Left ventricle myocardium inferior (tissue), 1 donor: ENCODE measurements around the gene TRAPPC2. TPM values are rescaled to one million over a fixed set of nuclear protein-coding genes. Genes with fewer than 3 reads are reported as not detected.

Experiments used
- DNase-seq: peaks from one replicate; pipeline ENCODE4 v3.0.0-alpha.2; 2020
- H3K27ac ChIP-seq: fragments of 200-600 bp; replicated peaks from 2 replicates; pipeline ENCODE4 v1.8.0; 2021
- H3K27me3 ChIP-seq: fragments of 200-600 bp; 2 replicates; pipeline ENCODE4 v1.8.0; 2021; ENCODE audit warnings: low read depth
- H3K36me3 ChIP-seq: fragments of 200-600 bp; 2 replicates; pipeline ENCODE4 v1.8.0; 2021
- H3K4me1 ChIP-seq: fragments of 200-600 bp; 2 replicates; pipeline ENCODE4 v1.8.0; 2021
- H3K4me3 ChIP-seq: fragments of 200-600 bp; 2 replicates; pipeline ENCODE4 v1.8.0; 2021; ENCODE audit warnings: mild to moderate bottlenecking, moderate library complexity
- H3K9me3 ChIP-seq: fragments of 200-600 bp; replicated peaks from 2 replicates; pipeline ENCODE4 v1.8.0; 2021
- intact Hi-C: fragments of 100-400 bp; cut with micrococcal nuclease; formaldehyde crosslinking; loops from one replicate; pipeline ENCODE4 v1.11.0; 2022
- total RNA-seq: library from RNA; stranded (reverse); fragmentation: NEBNext Ultra II Directional; extraction: Animal tissue kit (Norgen Biotek cat#: 25700); gene quantifications from one replicate; pipeline ENCODE4 v1.2.1, GENCODE V29; 2021
- TF ChIP-seq, protein P1 (sequence below): fragments of 200-600 bp; IDR thresholded peaks from 2 replicates; pipeline ENCODE4 v1.8.0; 2021; ENCODE audit warnings: antibody characterized with exemption, mild to moderate bottlenecking, borderline replicate concordance
- donor health status: DM: no; HTN: yes; CAD: no; lungs with severe emphysema.

Gene TRAPPC2
- total RNA-seq, 1 donor from 2014 or later = 7.2 TPM

DNA sequence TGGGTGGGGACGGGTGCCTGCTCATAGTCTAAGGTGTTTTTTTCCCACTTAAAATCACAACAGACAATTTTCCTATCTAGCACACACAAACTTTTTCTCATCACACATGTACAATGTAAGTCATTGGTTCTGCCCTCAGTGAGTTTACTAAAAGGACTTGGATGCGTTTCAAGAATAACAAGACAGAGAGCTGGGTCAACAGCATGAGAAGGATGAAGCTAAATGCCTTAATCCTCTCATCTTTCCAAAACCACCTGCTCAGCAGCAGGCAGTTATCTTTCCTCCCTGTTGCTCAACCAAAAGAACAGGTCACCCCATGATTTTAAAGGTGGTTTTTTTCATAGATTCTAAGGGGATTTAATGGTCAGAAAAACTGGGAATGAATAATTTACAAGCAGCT, 40.3 kb upstream of the TRAPPC2 start:
- H3K27ac ChIP-seq = no peak overlapping the region
- DNase-seq = no peak
- TF ChIP-seq, protein P1, sequence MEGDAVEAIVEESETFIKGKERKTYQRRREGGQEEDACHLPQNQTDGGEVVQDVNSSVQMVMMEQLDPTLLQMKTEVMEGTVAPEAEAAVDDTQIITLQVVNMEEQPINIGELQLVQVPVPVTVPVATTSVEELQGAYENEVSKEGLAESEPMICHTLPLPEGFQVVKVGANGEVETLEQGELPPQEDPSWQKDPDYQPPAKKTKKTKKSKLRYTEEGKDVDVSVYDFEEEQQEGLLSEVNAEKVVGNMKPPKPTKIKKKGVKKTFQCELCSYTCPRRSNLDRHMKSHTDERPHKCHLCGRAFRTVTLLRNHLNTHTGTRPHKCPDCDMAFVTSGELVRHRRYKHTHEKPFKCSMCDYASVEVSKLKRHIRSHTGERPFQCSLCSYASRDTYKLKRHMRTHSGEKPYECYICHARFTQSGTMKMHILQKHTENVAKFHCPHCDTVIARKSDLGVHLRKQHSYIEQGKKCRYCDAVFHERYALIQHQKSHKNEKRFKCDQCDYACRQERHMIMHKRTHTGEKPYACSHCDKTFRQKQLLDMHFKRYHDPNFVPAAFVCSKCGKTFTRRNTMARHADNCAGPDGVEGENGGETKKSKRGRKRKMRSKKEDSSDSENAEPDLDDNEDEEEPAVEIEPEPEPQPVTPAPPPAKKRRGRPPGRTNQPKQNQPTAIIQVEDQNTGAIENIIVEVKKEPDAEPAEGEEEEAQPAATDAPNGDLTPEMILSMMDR = no peak
- no peaks in the 10 kb centered on the region for H3K9me3 ChIP-seq
- intact Hi-C loops = no loop called here
- no peak overlapping the region for H3K4me3 ChIP-seq
- no peaks in the 10 kb centered on the region for H3K27me3 ChIP-seq
- peaks cover 27% of the 10 kb centered on the region for H3K36me3 ChIP-seq
- H3K4me1 ChIP-seq = no peaks in the 10 kb centered on the region

DNA sequence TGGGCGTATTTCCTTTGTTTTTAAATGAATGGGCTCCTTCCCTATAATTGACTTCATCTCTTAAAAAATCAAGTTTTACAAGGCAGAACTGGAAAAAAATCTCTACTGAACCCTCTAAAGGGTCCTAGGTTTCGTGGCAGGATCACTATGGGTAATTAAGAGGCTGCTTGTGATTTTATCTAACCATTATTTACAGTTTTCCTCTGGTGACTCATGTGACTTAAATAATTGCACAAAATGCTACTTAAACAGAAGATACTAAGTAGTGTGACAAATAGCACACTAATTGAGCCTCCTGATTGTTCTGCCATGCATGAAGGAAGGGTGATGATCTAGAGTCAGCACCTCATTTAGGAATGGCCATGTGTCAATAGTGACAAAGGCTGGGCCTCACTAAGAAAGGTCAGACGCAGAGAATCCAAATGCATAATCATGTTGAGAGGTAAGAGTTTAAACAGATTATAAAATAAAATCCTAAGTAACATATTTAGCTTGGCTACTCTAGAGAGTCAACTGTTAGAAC, 35.7 kb upstream of the TRAPPC2 start:
- Histone ChIP-seq H3K4me3 (no peak overlapping the region), H3K27me3 (no peaks in the 10 kb centered on the region), H3K9me3 (no peaks in the 10 kb centered on the region), H3K27ac (no peak overlapping the region), H3K36me3 (peaks cover 39% of the 10 kb centered on the region), H3K4me1 (peaks cover 10% of the 10 kb centered on the region)
- TF ChIP-seq, protein P1 = no peak
- intact Hi-C loops = no loop called here
- no peak for DNase-seq

DNA sequence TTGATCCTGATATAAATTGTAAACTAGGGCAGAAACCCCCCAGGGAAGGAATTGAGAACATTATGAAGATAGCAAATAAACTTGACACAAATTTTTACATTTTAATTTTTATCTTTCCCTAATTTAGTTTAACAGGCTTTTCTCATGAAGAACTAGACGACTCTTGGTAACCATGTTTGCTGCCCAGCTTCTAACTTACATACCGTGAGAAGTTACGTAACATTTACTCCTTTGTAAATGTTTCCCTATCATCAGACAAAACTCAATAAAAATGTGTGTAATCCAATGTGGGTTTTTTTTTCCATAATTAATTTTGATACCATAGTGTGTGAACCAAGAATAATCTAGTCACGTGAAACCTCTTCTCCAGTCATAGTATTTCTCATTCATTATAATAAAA, 34.5 kb upstream of the TRAPPC2 start:
- Histone ChIP-seq H3K27me3 (no peaks in the 10 kb centered on the region), H3K27ac (no peak overlapping the region), H3K36me3 (peaks cover 29% of the 10 kb centered on the region), H3K9me3 (no peaks in the 10 kb centered on the region), H3K4me3 (no peak overlapping the region), H3K4me1 (peaks cover 18% of the 10 kb centered on the region)
- no peak for DNase-seq
- TF ChIP-seq, protein P1 = no peak
- intact Hi-C loops = no loop called here

DNA sequence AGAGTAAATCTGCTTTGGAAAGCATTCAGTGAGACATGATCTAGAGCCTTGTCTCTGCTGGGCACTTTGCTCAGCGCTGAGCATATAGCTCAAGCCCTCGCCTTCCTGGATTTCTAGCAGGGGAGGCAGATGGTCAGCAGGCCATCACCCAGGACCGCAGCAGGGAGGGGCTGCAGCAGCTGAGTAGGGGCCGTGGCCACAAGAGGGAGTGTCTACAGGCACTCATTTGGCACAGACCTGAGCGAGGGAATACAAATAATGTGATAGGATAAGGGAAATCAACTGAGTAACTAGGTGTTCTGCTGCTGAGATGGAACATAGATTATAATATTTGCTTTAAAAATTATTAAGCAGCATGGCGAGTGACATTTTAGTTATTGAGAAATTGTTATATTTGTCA, 30.3 kb upstream of the TRAPPC2 start:
- H3K27ac ChIP-seq = peak overlapping the region; percentile 75
- H3K4me3 ChIP-seq = peak overlapping the region; percentile 32
- no peaks in the 10 kb centered on the region for H3K9me3 ChIP-seq
- DNase-seq = no peak
- intact Hi-C loops = no loop called here
- H3K27me3 ChIP-seq = no peaks in the 10 kb centered on the region
- peaks cover 26% of the 10 kb centered on the region for H3K4me1 ChIP-seq
- TF ChIP-seq, protein P1 = peak; percentile 47
- H3K36me3 ChIP-seq = peaks cover 45% of the 10 kb centered on the region

DNA sequence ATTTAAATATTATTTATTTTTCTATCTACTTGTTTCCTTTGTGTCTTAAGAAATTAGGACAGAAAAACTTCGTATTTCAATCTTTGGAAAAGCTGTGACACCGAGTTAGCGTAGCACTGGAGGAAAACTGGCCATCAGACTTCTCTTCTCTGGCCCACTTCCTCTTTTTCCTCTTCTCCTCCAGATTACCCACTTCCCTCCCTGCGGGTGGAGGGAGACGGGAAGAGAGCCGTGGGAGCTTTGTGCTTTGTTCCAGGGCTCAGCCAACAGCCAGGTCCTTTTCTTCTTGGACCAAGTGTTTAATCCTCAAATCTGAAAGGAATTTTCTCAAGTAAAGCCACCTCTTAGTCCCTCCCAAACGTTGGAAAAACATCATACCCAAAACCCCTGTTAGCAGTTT, 29.9 kb upstream of the TRAPPC2 start:
- Histone ChIP-seq H3K36me3 (peaks cover 44% of the 10 kb centered on the region), H3K4me3 (peak overlapping the region; percentile 32), H3K4me1 (peaks cover 26% of the 10 kb centered on the region), H3K9me3 (no peaks in the 10 kb centered on the region), H3K27ac (peak overlapping the region; percentile 75), H3K27me3 (no peaks in the 10 kb centered on the region)
- intact Hi-C loops = no loop called here
- DNase-seq = no peak
- TF ChIP-seq, protein P1 = no peak
